GM21423 (cell line): ENCODE measurements around the gene NSMF.
"Not testable (repeated sequence)": the region's sequence is repeated elsewhere in the genome, so short reads cannot be mapped to it uniquely, and the experiment has no call there.

Experiments used
- ATAC-seq: cut with Tn5 transposase; IDR thresholded peaks from one replicate; pipeline ENCODE4 v1.9.1; 2021; ENCODE audit warnings: mild to moderate bottlenecking, moderate library complexity; ENCODE audit not compliant: unreplicated experiment

NSMF gene

GRCh38 chr9:137416563-137417151 is 42.5 kb downstream of the NSMF start:
- no peak for ATAC-seq

DNA sequence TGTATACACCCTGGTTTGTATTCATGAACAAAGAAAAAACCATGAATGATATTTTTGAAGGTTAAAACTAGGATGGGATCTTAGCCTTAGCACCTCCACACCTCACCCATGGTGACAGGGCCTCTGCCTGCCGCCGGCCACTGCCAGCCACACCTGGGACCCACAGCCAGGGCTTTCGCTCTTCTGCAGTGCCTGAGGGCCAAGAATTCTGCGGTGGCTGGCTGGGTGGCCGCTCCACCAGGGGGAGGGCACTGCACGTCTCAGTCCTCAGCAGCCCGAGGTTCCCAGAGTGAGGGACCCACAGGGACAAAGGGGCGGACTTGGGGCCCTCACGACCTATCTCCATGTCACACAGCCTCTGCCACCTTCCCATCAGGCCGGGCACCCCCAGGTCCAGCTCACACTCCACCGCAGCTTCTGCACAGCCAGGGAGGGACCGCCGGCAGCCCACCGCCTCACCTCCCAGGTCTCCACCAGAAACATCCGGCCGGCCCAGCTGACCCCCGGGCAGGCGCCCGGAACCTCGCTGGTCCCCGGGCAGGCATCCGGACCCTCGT is 43.0 kb downstream of the NSMF start:
- no peak for ATAC-seq

- no peak for ATAC-seq
Observed at GRCh38 chr9:137415451-137415850, 43.7 kb downstream of the NSMF start.

- ATAC-seq = no peak
Observed at GRCh38 chr9:137412431-137412830, 46.7 kb downstream of the NSMF start.

DNA sequence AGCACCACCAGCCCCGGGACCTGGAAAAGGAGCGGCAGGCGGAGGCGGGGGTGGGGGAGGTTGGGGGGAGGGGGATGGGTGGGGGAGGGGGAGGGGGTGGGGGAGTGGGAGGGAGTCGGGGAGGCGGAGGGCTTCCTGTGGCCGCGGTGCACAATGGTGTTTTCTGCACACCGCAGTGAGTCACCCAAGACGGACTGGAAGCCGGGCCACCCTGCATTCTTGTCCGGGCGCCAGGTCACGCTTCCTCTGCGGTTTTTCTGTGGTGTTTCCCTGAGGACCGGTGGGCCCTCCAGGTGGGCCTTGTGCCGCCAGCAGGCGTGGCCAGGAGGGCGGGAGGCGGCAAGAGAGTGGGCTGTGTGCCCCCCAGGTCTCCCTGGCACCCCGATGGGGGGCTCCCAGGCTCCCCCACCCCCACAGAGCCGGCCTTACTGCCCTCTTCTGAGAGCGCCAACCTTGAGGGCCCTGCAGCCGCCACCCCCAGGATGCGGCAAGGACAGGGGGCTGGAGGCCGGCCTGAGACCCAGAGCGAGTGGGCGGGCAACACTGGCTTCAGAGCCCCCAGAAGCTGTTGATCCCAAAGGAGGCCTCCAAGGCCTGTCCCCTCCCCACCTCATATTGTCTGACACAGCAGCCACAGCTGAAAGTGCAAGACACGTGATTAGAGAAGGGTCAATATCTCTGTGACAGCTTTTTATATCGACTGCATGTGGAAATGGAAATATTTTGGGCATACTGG is 47.3 kb downstream of the NSMF start:
- ATAC-seq = peak; percentile 70

DNA sequence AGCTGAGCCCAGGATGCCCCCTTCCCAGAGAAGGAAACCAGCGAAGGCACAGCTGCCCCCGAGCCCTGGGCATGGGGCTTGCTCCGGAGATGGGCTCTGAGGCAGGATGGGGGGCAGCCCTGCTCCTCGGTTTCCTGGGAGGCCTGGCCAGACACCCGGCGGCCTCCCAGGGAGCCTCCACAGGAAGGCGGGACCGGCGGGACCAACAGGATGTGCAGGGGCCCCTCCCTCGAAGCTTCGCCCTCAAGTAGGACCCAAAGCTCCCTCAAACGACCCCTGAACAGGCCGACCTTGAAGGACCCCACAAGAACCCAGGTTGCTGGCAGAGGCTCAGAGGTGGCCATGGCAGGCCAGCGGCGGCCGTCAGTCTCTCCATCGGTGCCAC is 47.9 kb downstream of the NSMF start:
- no peak for ATAC-seq

DNA sequence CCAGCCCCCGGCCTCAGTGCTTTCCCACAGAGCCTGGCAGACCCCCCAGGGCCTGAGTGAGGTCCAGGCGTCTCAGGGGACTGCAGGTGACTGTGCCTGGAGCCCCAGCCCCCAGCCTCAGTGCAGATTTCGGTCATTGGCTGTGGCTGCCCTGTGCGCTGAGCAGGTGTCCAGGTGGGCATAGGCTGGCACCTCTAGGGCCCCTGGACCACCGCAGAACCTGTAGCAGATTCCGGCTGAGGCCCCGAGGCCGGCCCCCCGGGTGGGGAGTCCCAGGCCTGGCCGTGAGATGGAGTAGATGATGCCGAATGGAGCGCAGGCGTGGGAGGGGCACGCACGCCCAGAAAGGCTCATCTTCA is 48.3 kb downstream of the NSMF start:
- ATAC-seq = no peak

GRCh38 chr9:137410236-137410890 is 48.8 kb downstream of the NSMF start:
- not testable (repeated sequence) for ATAC-seq

- ATAC-seq = no peak
Observed at GRCh38 chr9:137409515-137409914, 49.6 kb downstream of the NSMF start.

GRCh38 chr9:137408651-137409405 is 50.3 kb downstream of the NSMF start:
- ATAC-seq = no peak

DNA sequence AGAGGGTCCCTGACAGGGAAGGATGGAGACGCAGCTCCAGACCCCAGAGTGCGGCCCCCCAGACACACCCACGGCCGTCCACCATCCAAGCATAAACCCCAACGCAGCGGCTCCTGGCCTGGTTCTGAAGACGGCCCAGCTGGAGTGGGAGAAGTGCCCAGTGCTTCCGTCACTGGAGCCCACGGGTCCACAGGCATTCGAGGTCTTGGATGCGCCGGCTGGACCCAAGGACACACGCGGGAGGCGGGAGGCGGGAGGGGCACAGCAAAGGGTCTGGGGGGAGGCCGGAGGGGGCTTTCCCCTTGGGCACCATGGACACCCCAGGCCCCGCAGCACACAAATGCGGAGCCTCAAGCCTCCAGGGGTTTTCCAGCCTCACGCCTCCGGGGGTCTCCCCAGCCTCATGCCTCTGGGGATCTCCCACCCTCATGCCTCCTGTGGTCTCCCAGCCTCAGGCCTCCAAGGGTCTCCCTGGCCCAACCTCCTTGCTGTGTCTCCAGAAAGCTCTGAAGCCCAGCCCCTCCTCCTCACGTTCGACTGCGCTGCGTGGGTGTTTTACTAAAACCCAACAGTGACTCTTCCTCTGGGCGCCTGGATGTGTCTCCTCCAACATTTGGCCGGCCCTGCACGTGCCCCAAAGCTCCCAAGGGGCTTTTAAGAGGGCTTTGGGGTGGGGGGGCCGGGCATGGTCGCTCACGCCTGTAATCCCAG is 51.4 kb downstream of the NSMF start:
- no peak for ATAC-seq

- no peak for ATAC-seq
Observed at GRCh38 chr9:137406876-137407589, 52.1 kb downstream of the NSMF start.

DNA sequence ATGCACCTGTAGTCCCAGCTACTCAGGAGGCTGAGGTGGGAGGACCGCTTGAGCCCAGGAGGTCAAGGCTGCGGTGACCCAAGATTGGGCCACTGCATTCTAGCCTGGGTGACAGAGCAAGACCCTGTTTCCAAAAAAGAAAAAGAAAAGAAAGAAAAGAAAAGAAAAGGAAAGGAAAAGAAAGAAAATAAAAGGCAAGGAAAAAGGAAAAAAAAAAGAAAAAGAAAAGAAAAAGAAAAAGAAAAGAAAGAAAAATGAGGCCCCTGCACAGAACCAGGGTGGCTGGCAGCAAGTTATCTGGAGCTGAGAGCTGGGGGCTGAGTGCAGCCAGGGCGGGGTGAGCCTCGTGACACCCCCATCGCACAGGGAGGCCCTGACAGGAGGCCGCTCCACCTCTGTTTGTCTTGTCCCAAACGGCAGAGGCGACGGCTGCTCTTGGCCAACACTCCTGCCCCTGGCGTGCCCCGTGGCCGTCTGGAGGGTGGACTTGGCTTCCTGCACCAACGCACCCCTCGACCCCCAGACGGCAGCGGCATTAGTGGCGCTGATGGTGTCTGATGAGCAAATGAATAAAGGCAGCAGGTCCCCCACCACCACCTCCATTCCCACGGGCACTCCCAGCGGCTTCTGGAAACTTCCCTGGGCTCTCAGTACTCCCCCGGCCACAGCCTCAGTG is 52.9 kb downstream of the NSMF start:
- ATAC-seq = no peak

- no peak for ATAC-seq
Observed at GRCh38 chr9:137405677-137406081, 53.5 kb downstream of the NSMF start.

DNA sequence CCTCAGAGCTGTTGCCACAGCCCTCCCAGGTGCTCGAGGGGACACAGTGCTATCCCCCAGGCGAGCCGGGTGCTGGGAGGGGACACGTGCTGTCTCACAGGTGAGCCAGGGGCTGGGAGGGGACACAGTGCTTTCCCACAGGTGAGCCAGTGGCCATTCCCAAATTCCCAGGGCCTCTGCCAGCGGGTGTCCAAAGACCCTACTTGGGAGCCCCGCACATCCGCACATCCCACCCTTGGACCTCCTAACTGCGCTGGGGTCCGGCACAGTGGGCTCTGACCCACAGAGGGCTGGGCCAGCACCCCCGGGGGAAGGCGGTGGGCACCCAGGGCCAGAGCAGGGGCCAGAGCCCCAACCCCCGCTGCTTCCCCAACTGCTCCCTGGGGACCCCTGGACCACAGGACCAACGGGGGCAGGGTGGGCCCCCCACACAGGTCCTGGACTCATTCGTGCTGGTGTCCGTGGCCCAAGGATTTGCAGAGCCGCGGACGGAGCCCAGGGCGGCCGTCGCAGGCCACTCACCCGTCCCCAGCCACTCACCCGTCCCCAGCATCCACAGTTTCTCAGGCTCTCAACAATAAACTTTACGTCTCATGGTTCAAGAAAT is 54.1 kb downstream of the NSMF start:
- ATAC-seq = no peak

- no peak for ATAC-seq
Observed at GRCh38 chr9:137403269-137403668, 55.9 kb downstream of the NSMF start.

DNA sequence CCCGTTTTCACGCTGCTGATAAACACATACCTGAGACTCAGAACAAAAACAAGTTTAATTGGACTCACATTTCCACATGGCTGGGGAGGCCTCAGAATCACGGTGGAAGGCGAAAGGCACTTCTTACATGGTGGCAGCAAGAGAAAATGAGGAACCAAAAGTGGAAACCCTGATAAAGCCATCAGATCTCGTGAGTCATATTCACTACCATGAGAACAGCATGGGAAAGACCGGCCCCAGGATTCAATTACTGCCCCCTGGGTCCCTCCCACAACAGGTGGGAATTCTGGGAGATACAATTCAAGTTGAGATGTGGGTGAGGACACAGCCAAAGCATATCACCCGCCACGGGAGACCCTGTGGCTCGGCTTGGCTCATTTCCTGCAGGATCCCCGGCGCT is 56.4 kb downstream of the NSMF start:
- no peak for ATAC-seq

DNA sequence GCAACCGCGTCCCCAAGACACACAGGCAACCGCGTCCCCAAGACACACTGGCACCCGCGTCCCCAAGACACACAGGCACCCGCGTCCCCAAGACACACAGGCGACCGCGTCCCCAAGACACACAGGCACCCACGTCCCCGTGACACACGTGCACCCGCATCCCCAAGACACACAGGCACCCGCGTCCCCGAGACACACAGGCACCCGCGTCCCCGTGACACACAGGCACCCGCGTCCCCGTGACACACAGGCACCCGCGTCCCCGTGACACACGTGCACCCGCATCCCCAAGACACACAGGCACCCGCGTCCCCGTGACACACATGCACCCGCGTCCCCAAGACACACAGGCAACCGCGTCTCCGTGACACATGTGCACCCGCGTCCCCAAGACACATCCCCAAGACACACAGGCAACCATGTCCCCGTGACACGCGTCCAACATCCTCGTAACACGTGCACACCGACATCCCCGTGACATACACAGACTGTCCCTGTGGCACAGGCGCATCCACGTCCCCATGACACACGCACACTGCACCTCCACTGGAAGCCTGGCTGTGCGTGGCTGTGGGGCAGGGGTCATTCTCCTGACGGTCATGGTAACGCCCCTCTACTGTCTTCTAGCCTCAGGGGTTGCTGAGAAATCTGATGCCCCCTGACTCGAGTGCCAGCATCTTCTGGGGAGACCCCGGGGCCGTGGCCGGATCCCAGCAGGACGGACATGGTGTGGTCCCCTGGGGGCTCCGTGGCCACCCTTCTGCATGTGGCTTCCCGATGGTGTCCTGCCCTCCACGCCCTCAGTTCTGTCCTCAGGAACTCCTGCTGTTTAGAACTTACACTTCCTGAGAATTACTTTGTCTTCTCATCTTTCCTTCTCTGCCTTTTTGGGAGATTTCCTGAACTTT is 60.3 kb downstream of the NSMF start:
- ATAC-seq = no peak
